Activated CD8-positive, alpha-beta memory T cell treated with anti-CD3 and anti-CD28 coated beads, Interleukin-2, amount 50 U/mL, for 1 hour (primary cell): ENCODE results near the gene BMP2K.

ENCODE experiments used
- DNase-seq: peaks from one replicate; pipeline ENCODE4 v3.0.0-alpha.2; 2020; ENCODE audit errors: extremely low read depth

The BMP2K gene

GRCh38 chr4:78776079-78776728, at the start of gene BMP2K:
BMP2K (plus strand) TSS chr4:78776350; CDS start chr4:78776544, 194 bp downstream.
- peak; percentile 35 for DNase-seq

- DNase-seq = no peak
Observed at GRCh38 chr4:78726546-78726945, 49.6 kb upstream of the BMP2K start.

GRCh38 chr4:78732332-78733104, 43.6 kb upstream of the BMP2K start:
- DNase-seq = no peak

- DNase-seq = no peak
Observed at GRCh38 chr4:78734441-78735162, 41.5 kb upstream of the BMP2K start.

- DNase-seq = no peak
Observed at GRCh38 chr4:78735697-78736096, 40.5 kb upstream of the BMP2K start.

- no peak for DNase-seq
Observed at GRCh38 chr4:78737035-78737434, 39.1 kb upstream of the BMP2K start.

GRCh38 chr4:78737973-78738372, 38.2 kb upstream of the BMP2K start:
- DNase-seq = no peak

- DNase-seq = no peak
Observed at GRCh38 chr4:78742300-78742699, 33.9 kb upstream of the BMP2K start.

- DNase-seq = no peak
Observed at GRCh38 chr4:78747475-78747922, 28.7 kb upstream of the BMP2K start.

- no peak for DNase-seq
Observed at GRCh38 chr4:78748381-78748780, 27.8 kb upstream of the BMP2K start.

GRCh38 chr4:78749258-78749971, 26.7 kb upstream of the BMP2K start:
- DNase-seq = no peak

- DNase-seq = no peak
Observed at GRCh38 chr4:78749972-78750727, 26.0 kb upstream of the BMP2K start.

- DNase-seq = no peak
Observed at GRCh38 chr4:78753091-78753490, 23.1 kb upstream of the BMP2K start.

GRCh38 chr4:78754872-78755271, 21.3 kb upstream of the BMP2K start:
- DNase-seq = no peak

- DNase-seq = no peak
Observed at GRCh38 chr4:78756137-78756536, 20.0 kb upstream of the BMP2K start.

GRCh38 chr4:78756776-78757175, 19.4 kb upstream of the BMP2K start:
- no peak for DNase-seq

- DNase-seq = no peak
Observed at GRCh38 chr4:78757574-78757973, 18.6 kb upstream of the BMP2K start.

- DNase-seq = no peak
Observed at GRCh38 chr4:78758085-78758484, 18.1 kb upstream of the BMP2K start.

GRCh38 chr4:78762529-78762928, 13.6 kb upstream of the BMP2K start:
- no peak for DNase-seq

GRCh38 chr4:78763251-78763650, 12.9 kb upstream of the BMP2K start:
- no peak for DNase-seq

GRCh38 chr4:78763763-78764387, 12.3 kb upstream of the BMP2K start:
- no peak for DNase-seq
